HEK293 (cell line): ENCODE measurements around the gene MRPS14.

ENCODE experiments used
- GLI2 ChIP-seq: fragments of 450-650 bp; formaldehyde crosslinking; IDR thresholded peaks from 2 replicates; pipeline ENCODE4; 2017; ENCODE audit warnings: missing biosample characterization, missing genetic modification characterization, low read depth, borderline replicate concordance
- HOXC10 ChIP-seq: sonication (generic); formaldehyde crosslinking; IDR thresholded peaks from 2 replicates; pipeline ENCODE4 v1.8.1; 2023; ENCODE audit warnings: mild to moderate bottlenecking, missing genetic modification reagents
- KLF17 ChIP-seq: fragments of 450-650 bp; formaldehyde crosslinking; IDR thresholded peaks from 2 replicates; pipeline ENCODE4 v1.5.1; 2016; ENCODE audit warnings: missing biosample characterization, missing genetic modification characterization
- KLF8 ChIP-seq: fragments of 450-650 bp; formaldehyde crosslinking; IDR thresholded peaks from 2 replicates; pipeline ENCODE4 v1.5.1; 2016; ENCODE audit warnings: missing biosample characterization, missing genetic modification characterization
- PBX3 ChIP-seq: sonication (generic); formaldehyde crosslinking; IDR thresholded peaks from 2 replicates; pipeline ENCODE4 v1.8.1; 2022; ENCODE audit warnings: mild to moderate bottlenecking, moderate library complexity, missing genetic modification reagents
- SP3 ChIP-seq: fragments of 450-650 bp; formaldehyde crosslinking; IDR thresholded peaks from 2 replicates; pipeline ENCODE4 v1.5.1; 2016; ENCODE audit warnings: missing biosample characterization, missing genetic modification characterization
- TRIM28 ChIP-seq: IDR thresholded peaks from 2 replicates; pipeline ENCODE4 v1.6.1; 2011; ENCODE audit warnings: low read length, control low read depth, borderline replicate concordance
- YY2 ChIP-seq: fragments of 450-650 bp; formaldehyde crosslinking; IDR thresholded peaks from 2 replicates; pipeline ENCODE4 v1.5.1; 2016; ENCODE audit warnings: missing biosample characterization, missing genetic modification characterization
- ZBTB20 ChIP-seq: fragments of 450-650 bp; formaldehyde crosslinking; IDR thresholded peaks from 2 replicates; pipeline ENCODE4 v1.5.1; 2016; ENCODE audit warnings: missing biosample characterization, missing genetic modification characterization
- ZBTB6 ChIP-seq: fragments of 450-650 bp; formaldehyde crosslinking; IDR thresholded peaks from 2 replicates; pipeline ENCODE4 v1.5.1; 2017; ENCODE audit warnings: missing biosample characterization, missing genetic modification characterization
- ZBTB7A ChIP-seq: fragments of 450-650 bp; formaldehyde crosslinking; IDR thresholded peaks from 2 replicates; pipeline ENCODE4 v1.5.1; 2016; ENCODE audit warnings: low read depth, missing biosample characterization, missing genetic modification characterization
- ZNF19 ChIP-seq: fragments of 450-650 bp; formaldehyde crosslinking; IDR thresholded peaks from 2 replicates; pipeline ENCODE4; 2016; ENCODE audit warnings: missing biosample characterization, missing genetic modification characterization, low read depth
- ZNF23 ChIP-seq: fragments of 450-650 bp; formaldehyde crosslinking; IDR thresholded peaks from 2 replicates; pipeline ENCODE4 v1.5.1; 2016; ENCODE audit warnings: missing biosample characterization, missing genetic modification characterization, borderline replicate concordance
- ZNF324 ChIP-seq: fragments of 450-650 bp; formaldehyde crosslinking; IDR thresholded peaks from 2 replicates; pipeline ENCODE4 v1.5.1; 2016; ENCODE audit warnings: missing biosample characterization, missing genetic modification characterization
- ZNF366 ChIP-seq: fragments of 450-650 bp; formaldehyde crosslinking; conservative IDR thresholded peaks from 2 replicates; pipeline ENCODE4 v1.5.1; 2016; ENCODE audit warnings: missing biosample characterization, missing genetic modification characterization
- ZNF501 ChIP-seq: fragments of 450-650 bp; formaldehyde crosslinking; IDR thresholded peaks from 2 replicates; pipeline ENCODE4 v1.5.1; 2016; ENCODE audit warnings: missing biosample characterization, missing genetic modification characterization
- ZNF560 ChIP-seq: fragments of 450-650 bp; formaldehyde crosslinking; IDR thresholded peaks from 2 replicates; pipeline ENCODE4 v1.5.1; 2017; ENCODE audit warnings: missing biosample characterization, missing genetic modification characterization, borderline replicate concordance
- ZNF600 ChIP-seq: fragments of 450-650 bp; formaldehyde crosslinking; IDR thresholded peaks from 2 replicates; pipeline ENCODE4 v1.5.1; 2016; ENCODE audit warnings: missing biosample characterization, missing genetic modification characterization
- ZNF629 ChIP-seq: fragments of 450-650 bp; formaldehyde crosslinking; IDR thresholded peaks from 2 replicates; pipeline ENCODE4 v1.5.1; 2017; ENCODE audit warnings: missing biosample characterization, missing genetic modification characterization
- ZSCAN23 ChIP-seq: fragments of 450-650 bp; formaldehyde crosslinking; IDR thresholded peaks from 2 replicates; pipeline ENCODE4 v1.5.1; 2016; ENCODE audit warnings: missing biosample characterization, missing genetic modification characterization
- TF ChIP-seq, protein P1 (sequence below): fragments of 450-650 bp; formaldehyde crosslinking; IDR thresholded peaks from 2 replicates; pipeline ENCODE4 v1.5.1; 2016; ENCODE audit warnings: missing biosample characterization, missing genetic modification characterization
- TF ChIP-seq, protein P2 (sequence below): fragments of 450-650 bp; formaldehyde crosslinking; IDR thresholded peaks from 2 replicates; pipeline ENCODE4 v1.5.1; 2016; ENCODE audit warnings: missing biosample characterization, missing genetic modification characterization
- TF ChIP-seq, protein P3 (sequence below): fragments of 450-650 bp; IDR thresholded peaks from 2 replicates; pipeline ENCODE4 v1.5.1; 2018; ENCODE audit warnings: missing biosample characterization, mild to moderate bottlenecking, missing genetic modification characterization
- TF ChIP-seq, protein P4 (sequence below): fragments of 450-650 bp; formaldehyde crosslinking; IDR thresholded peaks from 2 replicates; pipeline ENCODE4 v1.5.1; 2016; ENCODE audit warnings: missing biosample characterization, missing genetic modification characterization, low read depth
- TF ChIP-seq, protein P5 (sequence below): fragments of 450-650 bp; formaldehyde crosslinking; IDR thresholded peaks from 2 replicates; pipeline ENCODE4 v1.5.1; 2016; ENCODE audit warnings: missing biosample characterization, missing genetic modification characterization

The MRPS14 gene

GRCh38 chr1:174999216-174999935, 23.8 kb downstream of the MRPS14 start (continued):
- TF ChIP-seq, protein P1, sequence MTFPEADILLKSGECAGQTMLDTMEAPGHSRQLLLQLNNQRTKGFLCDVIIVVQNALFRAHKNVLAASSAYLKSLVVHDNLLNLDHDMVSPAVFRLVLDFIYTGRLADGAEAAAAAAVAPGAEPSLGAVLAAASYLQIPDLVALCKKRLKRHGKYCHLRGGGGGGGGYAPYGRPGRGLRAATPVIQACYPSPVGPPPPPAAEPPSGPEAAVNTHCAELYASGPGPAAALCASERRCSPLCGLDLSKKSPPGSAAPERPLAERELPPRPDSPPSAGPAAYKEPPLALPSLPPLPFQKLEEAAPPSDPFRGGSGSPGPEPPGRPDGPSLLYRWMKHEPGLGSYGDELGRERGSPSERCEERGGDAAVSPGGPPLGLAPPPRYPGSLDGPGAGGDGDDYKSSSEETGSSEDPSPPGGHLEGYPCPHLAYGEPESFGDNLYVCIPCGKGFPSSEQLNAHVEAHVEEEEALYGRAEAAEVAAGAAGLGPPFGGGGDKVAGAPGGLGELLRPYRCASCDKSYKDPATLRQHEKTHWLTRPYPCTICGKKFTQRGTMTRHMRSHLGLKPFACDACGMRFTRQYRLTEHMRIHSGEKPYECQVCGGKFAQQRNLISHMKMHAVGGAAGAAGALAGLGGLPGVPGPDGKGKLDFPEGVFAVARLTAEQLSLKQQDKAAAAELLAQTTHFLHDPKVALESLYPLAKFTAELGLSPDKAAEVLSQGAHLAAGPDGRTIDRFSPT (tag by site-specific recombination) = no peak
- peak; percentile 89; the same call in 1 of the 2 replicates for TF ChIP-seq ZSCAN23 (tag by site-specific recombination)
- peak; percentile 97 for TF ChIP-seq ZNF324 (tag by site-specific recombination)
- TF ChIP-seq ZNF560 (tag by site-specific recombination) = no peak
- TF ChIP-seq ZNF629 (tag by site-specific recombination) = peak; percentile 100
- TF ChIP-seq KLF17 (tag by site-specific recombination) = peak; percentile 94
- TF ChIP-seq PBX3 (CRISPR knock-in tag) = no peak
- TF ChIP-seq, protein P2, sequence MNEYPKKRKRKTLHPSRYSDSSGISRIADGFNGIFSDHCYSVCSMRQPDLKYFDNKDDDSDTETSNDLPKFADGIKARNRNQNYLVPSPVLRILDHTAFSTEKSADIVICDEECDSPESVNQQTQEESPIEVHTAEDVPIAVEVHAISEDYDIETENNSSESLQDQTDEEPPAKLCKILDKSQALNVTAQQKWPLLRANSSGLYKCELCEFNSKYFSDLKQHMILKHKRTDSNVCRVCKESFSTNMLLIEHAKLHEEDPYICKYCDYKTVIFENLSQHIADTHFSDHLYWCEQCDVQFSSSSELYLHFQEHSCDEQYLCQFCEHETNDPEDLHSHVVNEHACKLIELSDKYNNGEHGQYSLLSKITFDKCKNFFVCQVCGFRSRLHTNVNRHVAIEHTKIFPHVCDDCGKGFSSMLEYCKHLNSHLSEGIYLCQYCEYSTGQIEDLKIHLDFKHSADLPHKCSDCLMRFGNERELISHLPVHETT (tag by site-specific recombination) = peak; percentile 99
- peak; percentile 35; the same call in 1 of the 2 replicates for TF ChIP-seq ZBTB20 (tag by site-specific recombination)
- TF ChIP-seq, protein P3, sequence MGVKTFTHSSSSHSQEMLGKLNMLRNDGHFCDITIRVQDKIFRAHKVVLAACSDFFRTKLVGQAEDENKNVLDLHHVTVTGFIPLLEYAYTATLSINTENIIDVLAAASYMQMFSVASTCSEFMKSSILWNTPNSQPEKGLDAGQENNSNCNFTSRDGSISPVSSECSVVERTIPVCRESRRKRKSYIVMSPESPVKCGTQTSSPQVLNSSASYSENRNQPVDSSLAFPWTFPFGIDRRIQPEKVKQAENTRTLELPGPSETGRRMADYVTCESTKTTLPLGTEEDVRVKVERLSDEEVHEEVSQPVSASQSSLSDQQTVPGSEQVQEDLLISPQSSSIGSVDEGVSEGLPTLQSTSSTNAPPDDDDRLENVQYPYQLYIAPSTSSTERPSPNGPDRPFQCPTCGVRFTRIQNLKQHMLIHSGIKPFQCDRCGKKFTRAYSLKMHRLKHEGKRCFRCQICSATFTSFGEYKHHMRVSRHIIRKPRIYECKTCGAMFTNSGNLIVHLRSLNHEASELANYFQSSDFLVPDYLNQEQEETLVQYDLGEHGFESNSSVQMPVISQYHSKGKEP (tag by site-specific recombination) = no peak
- TF ChIP-seq, protein P4, sequence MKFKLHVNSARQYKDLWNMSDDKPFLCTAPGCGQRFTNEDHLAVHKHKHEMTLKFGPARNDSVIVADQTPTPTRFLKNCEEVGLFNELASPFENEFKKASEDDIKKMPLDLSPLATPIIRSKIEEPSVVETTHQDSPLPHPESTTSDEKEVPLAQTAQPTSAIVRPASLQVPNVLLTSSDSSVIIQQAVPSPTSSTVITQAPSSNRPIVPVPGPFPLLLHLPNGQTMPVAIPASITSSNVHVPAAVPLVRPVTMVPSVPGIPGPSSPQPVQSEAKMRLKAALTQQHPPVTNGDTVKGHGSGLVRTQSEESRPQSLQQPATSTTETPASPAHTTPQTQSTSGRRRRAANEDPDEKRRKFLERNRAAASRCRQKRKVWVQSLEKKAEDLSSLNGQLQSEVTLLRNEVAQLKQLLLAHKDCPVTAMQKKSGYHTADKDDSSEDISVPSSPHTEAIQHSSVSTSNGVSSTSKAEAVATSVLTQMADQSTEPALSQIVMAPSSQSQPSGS (tag by site-specific recombination) = peak; percentile 96
- TF ChIP-seq GLI2 (tag by site-specific recombination) = no peak
- no peak; the same call in 1 of the 2 replicates for TF ChIP-seq ZBTB6 (tag by site-specific recombination)
- peak; percentile 96 for TF ChIP-seq YY2 (tag by site-specific recombination)
- peak; percentile 84 for TF ChIP-seq KLF8 (tag by site-specific recombination)
- no peak for TF ChIP-seq ZNF23 (tag by site-specific recombination)
- TF ChIP-seq ZNF501 (tag by site-specific recombination) = peak; percentile 97
- TF ChIP-seq ZNF600 = peak; percentile 26
- peak; percentile 97 for TF ChIP-seq SP3 (tag by site-specific recombination)
- TF ChIP-seq ZNF19 (tag by site-specific recombination) = no peak
- 0 out of 2 replicates have a peak, but pooled peaks have one; percentile 19 for TF ChIP-seq ZNF366
- peak; percentile 29; the same call in 1 of the 2 replicates for TF ChIP-seq TRIM28
- no peak for TF ChIP-seq ZBTB7A (tag by site-specific recombination)
- TF ChIP-seq, protein P5, sequence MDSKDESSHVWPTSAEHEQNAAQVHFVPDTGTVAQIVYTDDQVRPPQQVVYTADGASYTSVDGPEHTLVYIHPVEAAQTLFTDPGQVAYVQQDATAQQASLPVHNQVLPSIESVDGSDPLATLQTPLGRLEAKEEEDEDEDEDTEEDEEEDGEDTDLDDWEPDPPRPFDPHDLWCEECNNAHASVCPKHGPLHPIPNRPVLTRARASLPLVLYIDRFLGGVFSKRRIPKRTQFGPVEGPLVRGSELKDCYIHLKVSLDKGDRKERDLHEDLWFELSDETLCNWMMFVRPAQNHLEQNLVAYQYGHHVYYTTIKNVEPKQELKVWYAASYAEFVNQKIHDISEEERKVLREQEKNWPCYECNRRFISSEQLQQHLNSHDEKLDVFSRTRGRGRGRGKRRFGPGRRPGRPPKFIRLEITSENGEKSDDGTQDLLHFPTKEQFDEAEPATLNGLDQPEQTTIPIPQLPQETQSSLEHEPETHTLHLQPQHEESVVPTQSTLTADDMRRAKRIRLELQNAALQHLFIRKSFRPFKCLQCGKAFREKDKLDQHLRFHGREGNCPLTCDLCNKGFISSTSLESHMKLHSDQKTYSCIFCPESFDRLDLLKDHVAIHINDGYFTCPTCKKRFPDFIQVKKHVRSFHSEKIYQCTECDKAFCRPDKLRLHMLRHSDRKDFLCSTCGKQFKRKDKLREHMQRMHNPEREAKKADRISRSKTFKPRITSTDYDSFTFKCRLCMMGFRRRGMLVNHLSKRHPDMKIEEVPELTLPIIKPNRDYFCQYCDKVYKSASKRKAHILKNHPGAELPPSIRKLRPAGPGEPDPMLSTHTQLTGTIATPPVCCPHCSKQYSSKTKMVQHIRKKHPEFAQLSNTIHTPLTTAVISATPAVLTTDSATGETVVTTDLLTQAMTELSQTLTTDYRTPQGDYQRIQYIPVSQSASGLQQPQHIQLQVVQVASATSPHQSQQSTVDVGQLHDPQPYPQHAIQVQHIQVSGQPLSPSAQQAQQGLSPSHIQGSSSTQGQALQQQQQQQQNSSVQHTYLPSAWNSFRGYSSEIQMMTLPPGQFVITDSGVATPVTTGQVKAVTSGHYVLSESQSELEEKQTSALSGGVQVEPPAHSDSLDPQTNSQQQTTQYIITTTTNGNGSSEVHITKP (tag by site-specific recombination) = peak; percentile 18
- TF ChIP-seq HOXC10 (CRISPR knock-in tag) = 0 out of 2 replicates have a peak, but pooled peaks have one; percentile 59
